Iris pigment epithelial cell (primary cell): ENCODE measurements around the gene STAU1.
"Not testable (repeated sequence)": the region's sequence is repeated elsewhere in the genome, so short reads cannot be mapped to it uniquely, and the experiment has no call there.

Experiments used
- DNase-seq: peaks from one replicate; pipeline ENCODE4 v3.0.0-alpha.2; 2011; ENCODE audit warnings: low read depth

Gene STAU1

GRCh38 chr20:49122920-49123319, 65.2 kb downstream of the STAU1 start:
- DNase-seq, result no peak

GRCh38 chr20:49119988-49120387, 68.1 kb downstream of the STAU1 start:
- no peak for DNase-seq

- no peak for DNase-seq
Observed at GRCh38 chr20:49118307-49118706, 69.8 kb downstream of the STAU1 start.

- DNase-seq, result peak; percentile 68
Observed at GRCh38 chr20:49115564-49115963, 72.6 kb downstream of the STAU1 start.

- DNase-seq, result peak; percentile 62
Observed at GRCh38 chr20:49112596-49113274, 75.4 kb downstream of the STAU1 start.

- DNase-seq, result no peak
Observed at GRCh38 chr20:49110767-49111694, 77.1 kb downstream of the STAU1 start.

GRCh38 chr20:49106328-49106727, 81.8 kb downstream of the STAU1 start:
- DNase-seq, result no peak

GRCh38 chr20:49104979-49105547, 83.1 kb downstream of the STAU1 start:
- not testable (repeated sequence) for DNase-seq

GRCh38 chr20:49104365-49104648, 83.8 kb downstream of the STAU1 start:
- DNase-seq, result no peak

- DNase-seq, result no peak
Observed at GRCh38 chr20:49103647-49104364, 84.3 kb downstream of the STAU1 start.

GRCh38 chr20:49103019-49103418, 85.1 kb downstream of the STAU1 start:
- DNase-seq, result no peak

- peak; percentile 7 for DNase-seq
Observed at GRCh38 chr20:49100972-49101371, 87.2 kb downstream of the STAU1 start.

- not testable (repeated sequence) for DNase-seq
Observed at GRCh38 chr20:49100292-49100691, 87.8 kb downstream of the STAU1 start.

- no peak for DNase-seq
Observed at GRCh38 chr20:49099011-49099410, 89.1 kb downstream of the STAU1 start.

GRCh38 chr20:49098136-49098535, 90.0 kb downstream of the STAU1 start:
- no peak for DNase-seq

- DNase-seq, result no peak
Observed at GRCh38 chr20:49097159-49097558, 91.0 kb downstream of the STAU1 start.

- DNase-seq, result no peak
Observed at GRCh38 chr20:49096203-49096730, 91.9 kb downstream of the STAU1 start.

- DNase-seq, result no peak
Observed at GRCh38 chr20:49091762-49092161, 96.4 kb downstream of the STAU1 start.

GRCh38 chr20:49091104-49091503, 97.0 kb downstream of the STAU1 start:
- no peak for DNase-seq

- not testable (repeated sequence) for DNase-seq
Observed at GRCh38 chr20:49082295-49082694, 105.8 kb downstream of the STAU1 start.

- no peak for DNase-seq
Observed at GRCh38 chr20:49078310-49078709, 109.8 kb downstream of the STAU1 start.

GRCh38 chr20:49074521-49074920, 113.6 kb downstream of the STAU1 start:
- DNase-seq, result no peak
